Kidney tubule cell (primary cell): Measurements from ENCODE around the gene MOGAT3.
"Not testable (repeated sequence)": the region's sequence is repeated elsewhere in the genome, so short reads cannot be mapped to it uniquely, and the experiment has no call there.

ENCODE experiments used
- DNase-seq: peaks from one replicate; pipeline ENCODE4 v3.0.0-alpha.2; 2018; ENCODE audit warnings: low spot score

MOGAT3 gene

DNA sequence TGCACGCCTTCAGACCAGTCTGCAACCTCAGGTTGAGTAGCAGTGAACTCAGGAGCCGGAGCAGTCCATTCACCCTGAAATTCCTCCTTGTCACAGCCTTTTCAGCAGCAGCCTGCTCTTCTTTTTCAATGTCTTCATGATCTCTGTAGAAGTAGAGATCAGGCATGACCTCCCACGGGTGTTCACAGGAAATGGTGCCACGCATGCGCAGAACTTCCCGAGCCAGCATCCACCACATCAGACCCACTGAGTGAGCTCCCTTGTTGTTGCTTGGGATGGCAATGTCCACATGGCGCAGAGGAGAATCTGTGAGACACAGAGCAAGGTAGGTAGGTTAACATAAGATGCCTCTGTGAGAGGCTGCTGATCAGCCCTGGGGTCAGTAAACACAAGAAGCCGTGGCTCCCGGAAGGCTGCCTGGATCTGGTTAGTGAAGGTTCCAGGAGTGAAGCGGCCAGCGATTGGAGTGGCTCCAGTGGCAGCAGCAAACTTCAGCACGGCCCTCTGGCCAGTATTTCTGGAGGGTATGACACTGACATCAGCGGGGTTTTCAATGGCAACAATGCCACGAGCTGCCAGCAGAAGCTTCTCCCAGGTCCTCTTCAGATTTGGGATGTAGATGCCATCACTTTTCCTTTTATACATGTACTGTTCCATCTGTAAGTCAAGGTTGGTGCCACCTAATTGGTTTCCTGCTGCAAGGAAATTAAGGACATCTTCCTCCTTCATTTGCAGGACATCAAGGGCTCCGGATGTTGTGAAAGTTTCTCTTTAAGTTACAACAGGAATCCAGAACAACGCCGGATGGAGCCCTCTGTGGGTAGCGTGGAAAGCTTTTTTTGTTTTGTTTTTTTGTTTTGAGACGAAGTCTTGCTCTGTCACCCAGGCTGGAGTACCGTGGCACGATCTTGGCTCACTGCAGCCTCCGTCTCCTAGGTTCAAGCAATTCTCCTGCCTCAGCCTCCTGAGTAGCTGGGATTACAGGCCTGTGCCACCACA is 3.2 kb upstream of the MOGAT3 start:
- not testable (repeated sequence) for DNase-seq

- DNase-seq, result no peak
Measured at GRCh38 chr7:101202603-101202918, 1.7 kb upstream of the MOGAT3 start.

DNA sequence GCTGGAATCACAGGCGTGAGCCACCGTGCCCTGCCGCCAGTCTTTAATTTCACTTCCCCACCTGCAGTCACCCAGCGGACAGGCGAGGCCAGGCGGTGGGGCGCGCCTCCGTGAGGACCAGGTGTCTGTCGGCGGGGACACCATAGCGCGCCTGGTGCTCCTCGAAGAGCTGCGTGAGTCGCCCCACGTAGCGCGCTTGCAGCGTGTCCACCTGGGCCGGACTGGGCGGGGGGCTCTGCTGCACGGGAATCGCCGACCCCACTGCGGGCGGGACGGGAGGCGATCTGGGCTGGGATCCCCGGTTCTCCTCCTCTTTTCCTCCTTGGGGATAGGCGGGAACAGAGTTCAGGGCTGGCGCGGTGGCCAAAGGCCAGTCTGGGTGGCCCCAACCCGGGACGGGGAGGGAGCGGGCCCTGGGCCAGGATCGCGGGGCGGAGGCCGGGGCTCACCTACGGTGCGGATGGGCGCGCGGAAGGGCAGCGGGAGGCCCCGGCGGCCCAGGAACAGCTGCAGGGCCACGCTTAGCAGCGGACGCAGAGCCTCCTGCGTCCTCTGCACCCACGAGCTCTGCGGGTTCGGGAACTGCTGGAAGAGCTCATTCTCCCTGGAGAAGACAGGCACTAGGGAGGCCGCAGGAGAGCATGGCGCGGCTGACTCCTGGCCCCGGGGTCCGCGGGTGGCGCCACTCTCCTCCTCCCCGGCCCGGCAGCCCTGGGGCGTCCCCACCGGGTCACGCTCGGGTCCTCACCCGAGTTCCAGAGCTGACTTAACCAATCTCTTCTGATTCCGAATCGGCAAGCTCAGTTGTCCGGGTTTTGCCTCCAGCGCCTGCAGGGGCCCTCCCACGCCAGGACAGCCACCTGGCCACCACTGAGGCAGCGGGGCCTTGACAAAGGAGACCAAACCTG is 1.1 kb upstream of the MOGAT3 start:
- no peak for DNase-seq

DNA sequence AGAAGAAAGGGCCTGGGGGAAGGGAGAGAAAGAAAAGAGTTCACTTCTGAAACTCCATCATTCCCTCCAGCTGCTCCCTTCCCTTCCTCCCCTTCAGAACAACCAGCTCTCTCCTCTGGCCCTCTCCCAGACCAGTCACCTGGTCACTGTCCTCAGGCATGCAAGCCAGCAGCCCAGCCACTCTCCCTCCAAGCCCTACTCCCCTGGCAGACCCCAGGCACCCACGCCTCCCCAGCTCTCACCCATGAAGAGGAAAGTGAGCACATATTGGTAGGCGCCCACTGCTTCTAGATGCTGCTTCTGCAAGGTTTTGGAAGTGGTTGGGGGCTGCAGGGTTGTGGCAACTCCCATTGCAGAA is 353 bp downstream of the MOGAT3 start:
- DNase-seq, result no peak

GRCh38 chr7:101199522-101199921 is 1.3 kb downstream of the MOGAT3 start:
- not testable (repeated sequence) for DNase-seq

- DNase-seq, result no peak
Measured at GRCh38 chr7:101198476-101198875, 2.4 kb downstream of the MOGAT3 start.

- DNase-seq, result no peak
Measured at GRCh38 chr7:101197991-101198390, 2.8 kb downstream of the MOGAT3 start.

DNA sequence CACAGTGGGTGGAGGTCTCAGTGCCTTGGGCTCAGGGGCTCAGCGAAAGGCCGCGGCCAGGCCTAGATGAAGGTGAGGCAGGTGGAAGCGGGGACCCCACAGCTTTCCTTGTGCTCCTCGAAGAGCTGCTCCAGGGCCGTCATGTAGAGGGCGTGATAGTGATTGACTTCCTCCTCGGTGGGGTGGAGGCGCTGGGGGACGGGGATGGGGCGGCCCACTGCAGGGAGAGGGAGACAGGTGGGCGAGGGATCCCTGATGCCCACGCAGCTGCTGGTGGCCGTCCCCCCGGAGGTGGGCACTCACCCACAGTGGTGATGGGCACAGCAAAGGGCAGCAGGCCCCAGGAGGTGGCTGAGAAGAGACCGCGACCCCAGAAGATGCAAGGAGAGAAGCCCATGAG is 5.0 kb downstream of the MOGAT3 start:
- no peak for DNase-seq

DNA sequence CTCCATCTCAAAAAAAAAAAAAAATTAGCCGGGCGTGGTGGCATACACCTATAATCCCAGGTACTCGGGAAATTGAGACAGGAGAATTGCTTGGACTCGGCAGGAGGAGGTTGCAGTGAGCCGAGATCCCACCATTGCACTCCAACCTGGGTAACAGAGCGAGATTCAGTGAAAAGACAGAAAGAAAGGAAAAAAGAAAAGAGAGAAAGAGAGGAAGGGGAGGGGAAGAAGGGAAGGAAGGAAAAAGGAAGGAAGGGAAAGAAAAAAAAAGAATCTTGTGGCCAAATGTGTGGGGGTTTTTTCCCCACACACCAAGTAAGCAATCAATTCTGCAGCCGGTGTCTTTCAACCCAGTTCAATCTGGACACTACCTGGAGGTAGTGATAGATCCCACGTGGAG is 11.7 kb downstream of the MOGAT3 start:
- no peak for DNase-seq

GRCh38 chr7:101186844-101187428 is 13.9 kb downstream of the MOGAT3 start:
- DNase-seq, result no peak

- DNase-seq, result no peak
Measured at GRCh38 chr7:101186194-101186593, 14.6 kb downstream of the MOGAT3 start.

DNA sequence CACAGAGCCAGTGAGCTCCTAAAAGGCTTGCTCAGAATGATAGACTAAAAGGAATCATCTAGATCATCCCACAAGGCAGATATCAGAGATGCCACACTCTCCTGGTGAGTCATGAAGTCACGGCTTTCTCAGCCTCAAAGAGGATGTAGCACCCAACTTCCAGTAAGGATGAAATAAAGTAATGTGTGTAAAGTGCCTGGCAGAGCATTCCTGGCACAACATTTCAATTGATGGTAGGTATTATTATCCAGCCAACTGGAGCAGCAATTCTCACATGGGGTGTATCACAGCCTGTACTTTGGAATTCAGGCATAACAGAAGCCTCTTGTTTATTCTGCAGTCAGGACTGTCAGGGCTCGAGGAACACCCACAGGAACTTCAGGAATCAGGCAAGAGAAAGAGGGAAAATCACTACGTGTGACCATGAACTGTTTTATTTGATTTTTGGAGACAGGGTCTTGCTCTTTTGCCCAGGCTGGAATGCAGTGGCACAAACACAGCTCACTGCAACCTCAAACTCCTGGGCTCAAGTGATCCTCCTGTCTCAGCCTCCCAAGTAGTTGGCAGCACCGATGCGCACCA is 15.5 kb downstream of the MOGAT3 start:
- DNase-seq, result peak; percentile 80

DNA sequence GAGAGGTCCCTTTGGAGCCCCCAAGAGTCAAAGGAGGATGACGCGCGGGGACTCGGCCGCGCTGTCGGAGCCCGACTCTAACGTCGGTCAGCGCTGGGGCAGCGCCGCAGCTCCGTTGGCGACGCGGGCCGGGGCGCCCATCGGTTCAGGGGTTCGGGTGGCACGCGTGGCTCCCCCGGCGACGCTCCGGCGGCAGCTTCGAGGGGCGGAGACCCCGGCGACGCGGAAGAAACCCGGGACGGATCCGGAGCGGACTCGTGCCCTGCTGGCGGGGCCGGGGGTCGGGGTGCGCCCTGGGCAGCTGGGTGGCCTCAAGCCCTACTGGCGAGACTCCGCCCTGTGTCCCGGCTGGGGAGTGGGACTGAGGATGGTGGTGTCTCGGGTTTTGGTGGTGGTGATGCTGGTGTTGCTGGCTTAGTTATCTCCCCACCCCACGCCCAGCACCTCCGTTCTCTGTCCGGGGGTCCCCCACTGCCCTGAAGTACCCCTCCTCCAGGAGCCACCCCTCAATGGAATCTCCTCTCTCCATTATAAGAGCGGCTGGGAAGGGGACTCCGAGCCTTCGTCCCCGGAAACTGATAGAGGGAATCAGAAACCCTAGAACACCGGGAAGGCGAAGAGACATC is 20.6 kb downstream of the MOGAT3 start, which contains the start of gene NAT16:
TSS of gene NAT16 (minus strand) at position 164 of the 626 bp plus-strand sequence. CDS start 5,486 bp downstream, outside the sequence.
- DNase-seq, result no peak

- no peak for DNase-seq
Measured at GRCh38 chr7:101179713-101180112, 21.1 kb downstream of the MOGAT3 start.

DNA sequence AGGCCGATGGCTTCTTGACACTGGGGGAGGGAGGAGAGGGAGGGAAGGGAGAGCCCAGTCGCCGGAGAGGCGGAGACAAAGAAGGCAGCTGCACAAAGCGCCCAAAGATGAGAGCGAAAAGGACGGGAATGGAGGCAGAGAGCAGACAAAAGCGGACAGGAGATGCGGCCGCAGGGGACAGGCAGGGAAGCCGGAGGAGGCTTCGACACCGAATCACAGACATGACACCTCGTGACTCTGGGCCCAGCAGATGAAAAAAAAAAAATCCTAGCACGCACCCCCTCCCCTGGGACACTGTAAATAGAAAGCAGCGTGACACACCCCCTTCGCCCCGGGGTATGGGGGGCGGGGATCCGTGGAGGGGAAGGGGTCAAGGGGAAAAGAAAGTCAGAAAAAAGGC is 21.7 kb downstream of the MOGAT3 start:
- DNase-seq, result no peak

DNA sequence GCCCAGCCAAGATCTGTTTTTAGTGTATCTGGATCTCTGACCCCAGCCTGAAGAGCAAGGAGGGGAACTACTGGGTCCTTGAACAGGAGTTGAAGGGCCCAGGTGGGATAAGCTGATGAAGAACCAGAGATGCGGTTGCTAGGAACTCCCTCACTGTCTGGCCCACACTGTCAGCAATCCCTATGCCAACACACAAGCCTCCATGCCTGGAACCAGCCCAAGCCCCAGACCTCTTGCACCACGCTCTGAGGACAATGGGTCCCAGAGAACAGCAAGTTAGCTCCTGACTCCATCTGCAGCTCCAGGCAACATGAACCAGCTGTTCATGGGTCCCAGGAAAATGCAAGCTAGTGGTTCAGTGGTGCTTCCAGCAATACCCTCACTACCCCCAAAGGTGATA is 23.2 kb downstream of the MOGAT3 start:
- no peak for DNase-seq

DNA sequence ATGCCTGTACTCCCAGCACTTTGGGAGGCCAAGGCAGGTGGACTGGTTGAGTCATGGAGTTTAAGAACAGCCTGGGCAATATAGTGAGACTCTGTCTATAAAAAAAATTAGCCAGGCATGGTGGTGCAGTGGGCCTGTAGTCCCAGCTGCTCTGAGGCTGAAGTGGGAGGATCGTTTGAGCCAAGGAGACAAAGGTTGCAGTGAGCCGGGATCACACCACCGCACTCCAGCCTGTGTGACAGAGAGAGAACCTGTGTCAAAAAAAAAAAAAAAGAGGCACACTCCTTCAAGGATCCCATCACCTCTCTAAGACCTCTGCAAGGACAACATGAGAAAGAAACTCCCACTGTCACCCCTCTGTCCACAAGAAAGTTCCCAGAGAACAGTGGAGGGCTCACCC is 25.2 kb downstream of the MOGAT3 start:
- DNase-seq, result no peak

- DNase-seq, result no peak
Measured at GRCh38 chr7:101174322-101174854, 26.4 kb downstream of the MOGAT3 start.

DNA sequence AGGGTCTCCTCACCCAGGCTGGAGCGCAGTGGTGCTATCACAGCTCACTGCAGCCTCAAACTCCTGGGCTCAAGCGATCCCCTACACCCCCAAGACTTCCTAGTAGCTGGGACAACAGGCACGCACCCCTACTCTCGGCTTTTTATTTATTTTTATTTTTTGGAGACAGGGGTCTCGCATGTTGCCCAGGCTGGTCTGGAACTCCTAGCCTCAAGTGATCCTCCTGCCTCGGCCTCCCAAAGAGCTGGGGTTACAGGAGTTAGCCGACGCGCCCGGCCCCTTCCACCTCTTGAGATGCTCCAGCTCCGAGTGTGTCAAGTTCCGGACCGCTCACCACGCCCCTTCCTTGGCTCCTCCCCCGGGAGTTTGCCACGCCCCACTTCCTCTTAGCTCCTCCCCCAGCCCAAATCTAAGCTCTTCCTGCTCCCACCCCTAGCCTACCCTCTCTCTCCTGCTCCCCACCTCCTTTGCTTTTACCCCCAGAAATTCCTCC is 27.0 kb downstream of the MOGAT3 start:
- DNase-seq, result peak; percentile 60

GRCh38 chr7:101172854-101173751 is 27.7 kb downstream of the MOGAT3 start:
- peak; percentile 83 for DNase-seq
